NCI-H1417 treated with DMSO at 0.1 percent for 48 hours (cell line): ENCODE measurements around the gene HSPA12A.

Experiments used
- DNase-seq: peaks from one replicate; lab custom pipeline; 2025; lab: John Stamatoyannopoulos, UW

Gene HSPA12A

DNA sequence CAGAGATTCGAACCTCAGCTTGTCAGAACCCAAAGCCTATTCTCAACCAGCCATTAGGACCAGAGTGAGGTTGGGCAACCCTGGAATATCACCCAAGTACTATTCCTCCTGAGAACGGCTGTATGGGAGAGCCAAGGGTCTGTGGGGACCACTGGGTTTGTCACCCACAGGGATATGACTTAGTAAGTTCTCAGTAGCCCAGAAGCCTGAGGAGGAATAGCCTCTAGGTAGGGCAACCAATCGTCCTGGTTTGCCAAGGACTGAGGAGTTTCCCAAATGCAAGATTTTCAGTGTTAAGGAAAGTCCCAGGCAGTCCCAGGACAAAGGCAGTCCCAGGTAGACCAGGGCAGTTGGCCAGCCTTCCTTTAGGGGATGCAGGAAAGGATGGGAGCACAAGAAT is 74.9 kb downstream of the HSPA12A start:
- DNase-seq = no peak

DNA sequence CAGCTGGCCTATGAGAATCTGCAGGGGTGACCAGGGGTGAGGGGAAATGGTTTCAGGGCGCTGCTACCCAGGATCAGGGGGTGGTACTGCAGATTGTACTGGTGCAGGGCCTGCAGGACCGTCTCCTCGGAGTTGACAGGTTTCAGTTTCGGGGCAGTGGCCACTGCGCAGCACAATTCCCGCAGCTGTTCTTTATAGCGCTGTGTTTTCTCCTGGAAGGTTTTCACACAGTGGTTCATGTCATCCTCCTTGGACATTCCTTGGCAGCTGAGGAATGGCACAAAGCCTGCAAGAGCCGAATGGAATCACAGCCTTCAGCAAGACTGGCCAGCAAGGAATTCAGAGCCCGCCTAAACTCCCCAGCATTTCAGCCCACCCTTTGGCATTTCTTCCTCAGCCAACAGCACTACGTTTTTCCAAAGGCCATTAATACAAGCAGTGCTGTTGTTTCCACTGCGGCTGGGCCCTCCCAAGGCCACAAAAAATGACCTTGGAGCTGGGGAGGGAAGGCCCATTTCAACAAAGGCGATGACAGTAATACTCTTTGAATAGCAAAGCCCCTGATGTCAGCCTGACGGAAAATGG is 76.7 kb downstream of the HSPA12A start:
- no peak for DNase-seq

DNA sequence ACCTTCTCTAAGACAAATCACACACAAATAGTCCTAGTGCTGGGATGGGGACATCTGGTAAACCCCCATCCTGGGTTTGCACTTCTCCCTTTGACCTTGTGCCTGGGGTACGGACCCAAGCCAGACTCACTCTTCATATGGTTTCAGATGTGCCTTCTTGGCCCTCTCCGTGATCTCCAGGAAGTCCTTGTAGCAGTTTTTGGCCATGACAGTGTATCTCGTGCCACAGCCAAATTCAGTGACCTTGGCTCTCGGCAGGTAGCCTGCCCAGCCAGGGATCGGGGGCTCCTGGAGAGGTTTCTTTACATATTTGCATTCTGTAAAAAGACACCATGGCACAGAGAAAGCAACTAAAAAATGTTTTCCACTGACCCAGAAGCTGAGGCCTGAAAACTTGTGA is 77.7 kb downstream of the HSPA12A start:
- DNase-seq = no peak

DNA sequence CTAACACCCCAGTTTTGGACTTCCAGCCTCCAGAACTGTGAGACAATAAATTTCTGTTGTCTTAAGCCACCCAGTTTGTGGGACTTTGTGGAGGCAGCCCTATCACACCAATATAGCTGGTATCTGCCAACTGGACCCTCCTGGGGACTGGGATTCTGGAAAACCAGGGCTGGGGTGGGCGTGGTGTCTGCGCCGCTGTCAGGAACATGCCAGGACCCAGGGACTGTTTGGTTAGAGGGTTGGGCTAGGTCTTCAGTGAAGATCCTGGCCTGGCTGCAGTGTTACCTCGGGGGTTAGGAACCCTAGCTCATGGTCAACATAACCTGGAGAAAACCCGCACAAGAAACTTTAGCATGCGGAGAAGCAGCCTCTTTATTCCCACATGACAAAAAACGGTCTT is 79.0 kb downstream of the HSPA12A start:
- no peak for DNase-seq

DNA sequence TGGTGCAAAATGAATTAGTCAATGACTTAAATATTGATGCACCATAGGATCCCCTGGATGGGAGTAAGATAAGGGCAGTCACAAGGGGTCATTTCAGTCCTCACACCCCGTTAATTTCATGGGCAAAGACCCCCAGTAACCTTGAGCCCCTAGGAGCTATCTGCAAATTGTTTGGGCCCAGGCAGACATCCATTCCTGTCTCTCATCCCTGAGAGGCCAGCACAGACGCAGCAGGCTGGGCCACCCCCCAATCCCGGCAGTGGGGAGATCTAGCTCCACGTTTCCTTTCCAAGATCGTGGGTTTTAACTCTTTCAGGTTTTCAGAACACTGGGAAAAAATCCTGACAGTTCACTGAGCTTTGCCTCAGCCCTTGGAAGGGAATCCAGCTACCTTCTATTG is 81.5 kb downstream of the HSPA12A start:
- DNase-seq = no peak

DNA sequence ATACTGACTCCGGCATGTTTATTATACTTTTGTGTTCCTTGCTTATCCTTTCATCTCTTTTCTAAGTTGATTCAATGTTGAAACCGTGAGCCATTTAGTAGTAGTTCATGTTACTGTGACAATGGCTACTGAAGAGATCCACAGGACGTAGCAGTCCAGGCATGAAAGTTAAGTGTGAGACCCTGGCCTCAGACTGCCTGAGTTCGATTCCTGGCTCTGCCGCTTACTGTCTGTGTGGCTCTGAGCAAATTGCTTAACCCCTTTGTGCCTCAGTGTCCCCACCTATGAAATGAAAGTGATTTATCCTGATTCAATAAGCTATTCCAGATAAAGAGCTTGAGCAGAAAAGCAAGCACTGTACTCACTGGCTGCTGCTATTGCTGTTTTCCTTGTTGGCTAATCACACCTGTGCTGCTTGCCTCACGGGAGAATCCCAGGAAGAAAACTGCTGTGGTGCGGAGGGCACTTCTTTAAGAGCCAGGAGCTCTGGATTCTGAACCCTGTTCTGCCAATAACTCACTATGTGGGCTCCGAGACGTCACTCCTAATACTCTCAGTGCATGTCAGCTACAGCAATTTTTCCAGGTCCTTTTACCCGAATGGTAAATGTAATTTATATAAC is 83.2 kb downstream of the HSPA12A start:
- DNase-seq = no peak

DNA sequence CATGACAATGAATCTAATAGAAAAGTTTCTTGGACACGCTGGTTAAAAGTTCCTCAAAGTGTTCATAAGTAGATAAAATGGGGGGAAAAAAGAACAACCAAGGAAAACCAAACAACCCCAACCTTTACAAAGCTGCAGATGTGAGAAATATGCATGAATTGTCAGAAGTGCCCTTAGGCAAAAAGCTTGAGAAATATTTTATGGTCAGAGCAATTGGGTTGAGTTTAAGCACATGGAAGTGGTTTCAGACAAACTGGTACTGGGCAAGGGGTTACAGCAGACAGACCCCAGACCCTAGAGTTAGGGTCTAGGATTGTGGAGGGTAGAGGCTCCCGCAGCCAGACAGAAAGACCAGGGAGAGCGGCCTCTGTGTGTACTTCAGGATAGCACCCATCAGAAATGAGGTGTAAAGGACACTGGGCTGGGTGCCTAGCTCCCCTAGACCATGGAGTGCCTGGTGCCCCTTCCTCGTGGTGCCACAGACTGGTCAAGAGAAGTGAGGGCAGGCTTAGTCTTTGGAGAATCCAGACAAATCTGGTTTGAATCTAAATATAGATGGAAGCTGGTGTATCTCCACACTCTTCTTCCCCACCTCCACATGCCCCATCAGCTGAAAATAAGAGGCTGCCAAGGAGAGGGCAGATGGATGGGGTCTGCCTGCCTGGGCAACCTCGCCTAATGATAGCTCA is 84.4 kb downstream of the HSPA12A start:
- DNase-seq = no peak

DNA sequence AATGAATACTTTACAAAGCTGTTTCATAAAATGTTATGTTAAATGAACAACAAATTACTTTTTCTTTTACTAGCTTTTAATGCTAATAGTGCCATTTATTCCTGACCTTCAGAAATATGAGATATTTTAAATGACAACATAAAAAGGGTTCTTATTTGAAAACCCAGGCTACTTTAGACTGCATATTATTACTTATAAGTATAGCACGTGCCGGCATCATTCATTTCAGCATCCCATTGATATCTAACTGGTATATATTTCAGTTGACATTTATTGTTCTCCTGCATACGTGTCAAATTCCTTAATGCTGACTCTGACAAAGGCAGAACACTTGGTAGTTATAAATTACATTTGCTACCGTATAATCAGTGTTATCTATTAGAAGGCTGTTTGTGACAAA is 86.3 kb downstream of the HSPA12A start:
- no peak for DNase-seq

DNA sequence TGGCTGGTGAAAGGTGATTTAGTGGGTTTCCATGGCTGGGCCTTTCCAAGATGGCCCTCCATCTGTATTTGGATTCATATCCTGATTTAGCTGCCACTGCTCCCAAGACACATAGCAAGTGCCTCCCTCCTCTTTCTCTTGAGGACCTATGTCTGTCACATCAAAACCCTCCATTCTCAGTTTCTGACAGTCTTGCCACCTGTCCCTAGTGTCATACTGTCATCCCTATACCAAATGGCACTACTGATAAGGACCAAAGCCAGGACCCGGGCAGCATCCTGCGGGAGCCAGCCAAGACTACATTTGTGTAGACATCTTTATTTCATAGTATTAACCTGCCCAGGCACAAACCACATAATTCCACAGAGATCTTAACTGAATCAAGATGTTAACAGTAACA is 86.8 kb downstream of the HSPA12A start:
- DNase-seq = no peak

DNA sequence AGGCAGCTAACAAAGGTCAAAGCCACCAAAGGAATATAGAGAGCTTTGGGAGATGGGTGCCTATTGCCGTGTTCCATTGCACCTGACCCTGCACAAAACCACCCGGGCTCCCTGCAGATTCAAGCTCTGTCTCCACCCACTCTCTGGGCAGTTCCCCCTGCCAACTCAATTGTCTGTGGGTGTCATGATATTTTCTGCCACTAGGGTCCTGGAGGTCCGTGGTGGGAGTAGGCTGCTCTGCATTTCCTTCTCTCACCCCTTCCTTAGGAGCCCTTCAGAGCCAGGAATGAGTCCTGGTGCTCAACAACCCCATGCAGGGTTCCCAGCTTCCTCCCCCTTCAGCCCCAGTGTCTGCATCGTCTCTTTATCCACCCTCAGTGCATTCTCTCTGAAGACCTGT is 87.5 kb downstream of the HSPA12A start:
- DNase-seq = no peak

DNA sequence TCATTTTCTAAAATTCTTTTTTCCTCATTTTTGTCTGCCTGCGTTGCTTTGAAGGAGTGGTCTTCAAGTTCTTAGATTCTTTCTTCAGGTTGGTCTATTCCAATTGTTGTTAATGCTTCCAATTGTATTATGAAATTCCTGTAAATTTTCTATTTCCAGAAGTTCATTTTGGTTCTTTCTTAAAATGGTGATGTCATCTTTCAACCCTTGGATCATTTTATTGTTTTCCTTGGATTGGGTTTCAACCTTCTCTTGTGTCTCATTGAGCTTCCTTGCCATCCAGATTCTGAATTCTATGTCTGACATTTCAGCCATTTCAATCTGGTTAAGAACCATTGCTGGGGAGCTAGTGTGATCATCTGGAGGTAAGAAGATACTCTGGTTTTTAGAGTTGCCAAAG is 88.5 kb downstream of the HSPA12A start:
- no peak for DNase-seq

DNA sequence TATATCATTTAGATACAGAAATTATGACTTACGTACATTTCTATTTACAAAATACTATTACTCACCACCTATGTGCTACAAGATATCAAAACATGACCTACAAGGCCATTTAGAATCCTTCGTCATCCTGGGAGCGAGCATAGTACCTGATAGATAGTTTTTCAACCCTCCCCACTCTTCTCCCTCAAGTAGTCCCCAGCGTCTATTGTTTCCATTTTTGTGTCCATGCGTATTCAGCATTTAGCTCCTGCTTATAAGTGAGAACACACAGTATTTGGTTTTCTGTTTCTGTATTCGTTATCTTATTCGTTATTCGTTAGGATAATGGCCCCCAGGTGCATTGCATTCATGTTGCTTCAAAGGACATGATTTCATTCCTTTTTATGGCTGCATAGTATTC is 93.5 kb downstream of the HSPA12A start:
- DNase-seq = no peak

DNA sequence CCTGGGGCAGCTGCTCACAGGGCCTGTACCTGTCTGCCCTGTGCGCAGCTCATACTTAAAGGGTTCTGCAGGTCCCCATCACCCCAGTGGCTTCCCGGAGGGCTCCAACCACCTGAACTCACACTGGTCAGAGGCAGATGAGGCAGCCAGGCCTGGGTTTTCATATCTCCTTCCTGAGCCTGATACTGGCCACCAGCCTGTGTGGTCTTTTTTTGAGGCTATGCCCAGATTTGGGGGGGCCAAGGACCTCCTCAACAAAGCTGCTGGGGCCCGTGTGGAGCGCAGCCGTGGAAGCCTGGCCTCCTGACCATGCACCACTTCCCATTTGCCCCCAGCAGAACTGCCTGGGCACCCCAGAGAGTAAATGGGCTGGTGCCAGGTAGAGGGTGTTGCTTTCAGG is 95.9 kb downstream of the HSPA12A start:
- no peak for DNase-seq

DNA sequence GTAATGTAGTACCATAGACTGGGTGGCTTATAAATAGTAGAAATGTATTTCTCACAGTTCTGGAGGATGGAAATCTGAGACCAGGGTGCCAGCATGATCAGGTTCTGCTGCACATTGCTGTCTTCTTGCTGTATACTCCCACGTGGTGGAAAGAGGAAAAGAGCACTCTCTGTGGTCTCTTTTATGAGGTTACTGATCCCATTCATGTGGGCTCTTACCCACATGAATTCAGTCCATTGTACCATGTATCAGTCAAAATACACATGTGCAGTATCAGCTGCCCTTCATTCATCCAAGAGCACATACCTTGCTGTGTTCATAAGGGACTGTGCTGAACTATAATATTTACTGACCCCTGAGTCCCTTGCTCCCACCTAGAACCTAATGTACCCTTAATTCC is 104.5 kb downstream of the HSPA12A start:
- no peak for DNase-seq

DNA sequence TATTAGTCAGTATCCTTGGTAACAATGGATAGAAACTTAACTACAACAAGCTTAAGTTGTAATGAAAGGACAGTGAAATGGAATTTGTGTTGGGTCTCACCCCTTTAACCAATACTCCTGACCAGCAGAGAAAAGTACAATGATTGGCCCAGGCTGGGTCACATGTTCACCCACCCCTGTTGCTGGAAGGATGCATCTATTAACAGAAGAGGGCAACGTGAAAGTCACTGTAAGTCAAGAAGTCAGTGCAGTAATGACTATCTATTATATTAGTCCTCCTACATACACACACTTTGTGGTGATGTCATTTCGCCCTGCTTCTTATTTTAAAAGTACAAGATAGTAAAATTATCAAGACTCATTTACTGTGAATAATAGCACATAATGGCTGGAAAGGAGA is 105.4 kb downstream of the HSPA12A start:
- DNase-seq = no peak

DNA sequence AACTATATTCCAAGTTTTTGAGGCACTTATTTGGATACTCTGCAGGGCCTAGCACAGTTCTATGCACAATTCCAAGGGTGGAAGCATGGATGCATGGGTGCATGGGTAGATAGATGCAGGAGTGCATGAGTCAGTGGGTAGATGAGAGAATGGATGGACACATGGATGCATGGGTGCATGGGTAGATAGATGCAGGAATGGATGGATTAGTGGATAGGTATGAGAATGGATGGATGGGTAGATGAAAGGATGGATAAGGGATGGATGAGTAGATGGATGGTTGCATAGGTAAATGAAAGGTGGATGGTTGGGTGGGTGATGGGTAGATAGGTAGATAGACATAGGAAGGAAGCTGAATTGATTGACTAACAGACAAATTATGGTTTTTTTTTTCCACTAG is 106.0 kb downstream of the HSPA12A start:
- DNase-seq = no peak

DNA sequence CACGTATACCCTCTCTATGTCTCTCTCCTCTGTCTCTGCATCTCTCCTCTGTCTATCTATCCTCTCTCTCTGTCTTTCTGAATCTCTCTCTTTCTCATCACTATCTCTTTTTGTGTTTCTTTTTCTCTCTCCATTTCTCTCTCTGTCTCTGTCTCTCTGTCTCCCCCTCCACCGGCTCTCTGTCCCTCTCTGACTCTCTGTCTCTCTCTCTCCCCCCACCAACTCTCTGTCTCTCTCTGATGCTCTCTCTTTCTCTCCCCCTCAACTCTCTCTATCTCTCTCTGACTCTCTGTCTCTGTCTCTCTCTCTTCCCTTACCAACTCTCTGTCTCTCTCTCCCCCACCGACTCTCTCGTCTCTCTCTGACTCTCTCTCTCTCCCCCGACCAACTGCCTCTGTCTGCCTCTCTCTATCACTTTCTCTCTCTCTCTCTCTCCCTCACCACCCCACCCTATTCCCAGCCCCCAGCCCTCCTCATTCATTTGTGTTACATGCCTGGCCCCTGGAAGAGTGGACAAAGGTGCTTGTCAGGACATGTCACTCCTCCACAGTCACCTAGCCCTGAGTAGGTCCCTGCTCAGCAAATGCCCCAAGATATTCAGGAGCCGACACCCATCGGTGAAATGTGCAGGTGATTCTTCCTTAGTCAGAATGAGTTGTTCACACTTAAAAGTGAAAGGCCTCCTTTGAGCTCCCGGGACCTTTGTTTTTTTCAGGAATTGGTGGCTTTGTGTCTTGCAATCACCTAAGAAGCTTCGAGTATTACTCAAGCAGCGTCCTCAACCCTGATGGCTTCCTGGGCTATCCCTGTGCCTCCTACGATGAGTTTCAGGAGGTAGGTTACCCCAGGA is 108.0 kb downstream of the HSPA12A start:
- DNase-seq = no peak

DNA sequence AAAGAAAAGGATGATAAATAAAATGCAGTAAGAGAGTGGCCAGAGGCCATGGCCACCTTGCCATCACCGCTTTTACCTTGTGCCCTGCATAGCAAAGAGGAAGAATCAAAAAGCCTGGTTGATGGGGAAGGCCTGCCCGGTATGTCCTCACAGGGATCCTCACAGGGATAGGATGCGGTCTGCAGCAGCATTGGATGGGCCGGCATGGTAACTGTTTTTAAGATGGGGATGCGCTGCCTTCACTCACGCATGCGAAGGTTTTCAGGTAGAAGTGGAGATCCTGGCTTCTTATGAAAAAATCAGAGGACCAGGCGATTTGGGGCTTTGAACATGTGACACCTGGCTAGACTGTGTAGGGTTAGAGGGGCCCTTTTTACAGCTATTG is 109.2 kb downstream of the HSPA12A start:
- DNase-seq = no peak

DNA sequence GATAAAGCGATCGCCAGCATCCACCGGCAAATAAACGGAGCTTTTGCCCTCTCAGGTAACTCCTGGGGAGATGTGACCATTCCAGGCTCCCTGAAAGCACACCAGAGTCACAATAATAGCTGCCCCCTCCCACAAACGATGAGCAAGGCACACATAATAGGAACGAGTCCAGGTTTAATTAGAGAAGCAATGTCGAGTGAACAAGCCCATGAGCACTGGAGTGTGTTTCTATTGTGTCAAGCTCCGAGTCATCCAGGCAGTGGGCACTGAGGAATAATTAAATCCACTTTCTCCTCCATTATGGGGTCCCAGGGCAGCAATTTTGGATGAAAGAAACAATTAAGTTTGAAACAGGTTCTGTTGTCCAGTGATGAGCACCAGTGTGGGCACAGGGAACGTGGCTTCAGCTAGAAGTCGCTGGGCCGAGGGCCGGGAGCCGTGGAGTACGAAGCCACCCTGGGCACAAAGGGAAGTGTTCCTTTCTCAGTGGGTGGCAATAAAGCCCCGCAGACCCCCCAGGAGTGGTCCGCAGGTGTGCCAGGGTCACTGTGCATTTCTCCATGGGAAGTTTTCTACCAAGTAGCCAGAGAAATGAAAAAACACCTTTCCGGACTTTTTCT is 109.7 kb downstream of the HSPA12A start:
- no peak for DNase-seq

DNA sequence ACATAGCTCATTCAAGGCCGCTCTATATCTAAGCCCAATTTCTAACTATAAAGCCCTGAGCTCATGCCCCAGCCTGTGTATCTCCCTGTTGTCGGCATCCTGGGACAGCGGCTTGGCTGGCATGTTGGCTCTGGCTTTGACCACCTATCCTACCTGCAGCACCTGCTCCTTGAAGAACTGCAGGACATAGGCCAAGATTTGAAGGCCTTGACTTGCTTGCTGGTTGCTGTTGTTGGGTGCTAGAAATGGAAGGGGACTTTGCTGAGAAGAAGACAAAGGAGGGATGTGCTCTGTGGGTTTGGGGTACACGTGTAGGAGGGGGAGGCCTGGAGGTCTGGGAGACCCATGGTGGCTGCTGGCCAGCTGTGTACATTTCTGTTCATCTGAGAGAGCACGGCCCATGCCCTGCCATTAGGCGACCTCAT is 110.5 kb downstream of the HSPA12A start:
- DNase-seq = no peak

DNA sequence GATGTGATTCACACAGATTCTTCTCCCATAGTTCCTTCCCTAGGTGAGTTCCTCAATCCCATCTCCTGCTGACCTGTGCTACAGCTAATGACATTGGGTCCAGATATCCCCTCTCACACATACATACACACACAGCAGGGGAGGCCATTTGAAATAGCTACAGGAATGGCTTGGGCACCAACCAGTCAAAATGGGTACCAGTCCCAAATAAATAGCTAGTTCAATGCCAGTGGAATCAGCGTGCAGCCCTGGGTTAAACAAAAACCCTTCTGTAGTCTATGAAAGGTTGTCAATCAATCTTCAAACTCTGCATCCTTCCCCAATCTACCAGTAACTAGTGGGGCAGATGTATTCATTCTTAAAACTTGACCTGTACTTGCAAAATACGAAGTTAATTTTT is 112.3 kb downstream of the HSPA12A start:
- DNase-seq = no peak

DNA sequence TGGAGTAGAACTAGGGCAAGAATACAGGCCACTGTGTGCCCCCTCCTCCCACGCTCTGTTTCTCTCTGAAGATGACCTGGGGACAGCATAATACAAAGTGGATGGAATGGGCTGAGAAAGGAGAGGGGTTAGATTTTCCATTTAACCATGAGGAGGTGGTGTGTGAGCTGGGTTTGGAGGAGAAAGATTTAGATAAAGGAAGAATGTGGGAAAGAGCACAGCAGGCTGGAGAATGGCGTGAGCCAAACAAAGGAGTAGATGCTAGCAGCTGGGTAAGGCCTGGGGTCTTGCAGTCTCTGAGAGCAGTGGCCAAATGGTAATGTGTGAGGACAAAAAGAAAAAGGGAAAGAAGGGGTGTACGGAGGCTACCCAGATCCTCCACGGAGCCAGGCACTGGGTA is 113.0 kb downstream of the HSPA12A start:
- DNase-seq = no peak
